Neuronal stem cell (in vitro differentiated cells): Measurements from ENCODE around the gene NHS.
"Not testable (repeated sequence)": the region's sequence is repeated elsewhere in the genome, so short reads cannot be mapped to it uniquely, and the experiment has no call there.

Experiments
- DNase-seq: peaks from one replicate; pipeline ENCODE4 v3.0.0-alpha.2; 2013; ENCODE audit warnings: low spot score
- H2AFZ ChIP-seq: one replicate; pipeline ENCODE4 v1.6.1; 2013; ENCODE audit warnings: mild to moderate bottlenecking, low read length, inconsistent platforms
- H2AK5ac ChIP-seq: 2 replicates; pipeline ENCODE4 v1.6.1; 2013; ENCODE audit warnings: low read depth, mild to moderate bottlenecking, inconsistent platforms, low read length, moderate library complexity, mixed read lengths
- H2BK120ac ChIP-seq: 2 replicates; pipeline ENCODE4 v1.6.1; 2013; ENCODE audit warnings: low read depth, mild to moderate bottlenecking, inconsistent platforms, low read length, moderate library complexity, mixed read lengths
- H2BK12ac ChIP-seq: one replicate; pipeline ENCODE4 v1.6.1; 2013; ENCODE audit warnings: low read length, inconsistent platforms
- H2BK15ac ChIP-seq: 2 replicates; pipeline ENCODE4 v1.6.1; 2013; ENCODE audit warnings: mild to moderate bottlenecking, low read length, inconsistent platforms, mixed read lengths
- H2BK5ac ChIP-seq: one replicate; pipeline ENCODE4 v1.6.1; 2013; ENCODE audit warnings: inconsistent platforms, mild to moderate bottlenecking, low read length, moderate library complexity
- H3K14ac ChIP-seq: one replicate; pipeline ENCODE4 v1.6.1; 2013; ENCODE audit warnings: low read length, inconsistent platforms
- H3K18ac ChIP-seq: 2 replicates; pipeline ENCODE4 v1.6.1; 2013; ENCODE audit warnings: low read length, inconsistent platforms
- H3K23ac ChIP-seq: 2 replicates; pipeline ENCODE4 v1.6.1; 2013; ENCODE audit warnings: low read depth, mild to moderate bottlenecking, mixed read lengths, low read length, inconsistent platforms; ENCODE audit not compliant: poor library complexity
- H3K27ac ChIP-seq: replicated peaks from 3 replicates; pipeline ENCODE4 v1.5.1; 2013; ENCODE audit warnings: low read length, inconsistent platforms
- H3K27me3 ChIP-seq, 3 experiments: 2 replicates each; pipeline ENCODE4 v1.6.1; 2013; ENCODE audit warnings: low read length in 3 of 3, mild to moderate bottlenecking in 2 of 3, inconsistent platforms in 1 of 3, low read depth in 1 of 3, mixed read lengths in 1 of 3, moderate library complexity in 1 of 3; ENCODE audit not compliant: control insufficient read depth in 3 of 3, insufficient read depth in 3 of 3
- H3K36me3 ChIP-seq, 2 donors: replicated peaks in 1 of 2; 2 replicates each; pipeline ENCODE4 v1.6.1; 2013; ENCODE audit warnings: low read length in 2 of 2; ENCODE audit not compliant: control insufficient read depth in 2 of 2, insufficient read depth in 2 of 2
- H3K4ac ChIP-seq: 2 replicates; pipeline ENCODE4 v1.6.1; 2013; ENCODE audit warnings: inconsistent platforms, mild to moderate bottlenecking, low read length, moderate library complexity
- H3K4me1 ChIP-seq, 2 donors: 1 replicate in 1 of 2; 2 replicates in 1 of 2; pipeline ENCODE4 v1.6.1; 2013; ENCODE audit warnings: low read length in 2 of 2, low read depth in 1 of 2; ENCODE audit not compliant: control insufficient read depth in 2 of 2, insufficient read depth in 1 of 2
- H3K4me2 ChIP-seq: one replicate; pipeline ENCODE4 v1.6.1; 2013; ENCODE audit warnings: mild to moderate bottlenecking, low read length, inconsistent platforms; ENCODE audit not compliant: insufficient read depth, poor library complexity, severe bottlenecking
- H3K4me3 ChIP-seq, 2 donors: 2 replicates each; pipeline ENCODE4 v1.5.1; 2013; ENCODE audit warnings: low read length in 2 of 2, mild to moderate bottlenecking in 2 of 2, inconsistent platforms in 1 of 2, moderate library complexity in 1 of 2
- H3K79me1 ChIP-seq: one replicate; pipeline ENCODE4 v1.6.1; 2013; ENCODE audit warnings: low read depth, mild to moderate bottlenecking, inconsistent platforms, low read length, moderate library complexity
- H3K9ac ChIP-seq: one replicate; pipeline ENCODE4 v1.6.1; 2013; ENCODE audit warnings: mild to moderate bottlenecking, low read depth, low read length, inconsistent platforms; ENCODE audit not compliant: poor library complexity
- H3K9me3 ChIP-seq, 2 donors: replicated peaks in 1 of 2; 2 replicates each; pipeline versions ENCODE3 to v1.6.1; 2013; ENCODE audit warnings: low read length in 2 of 2, mild to moderate bottlenecking in 2 of 2, inconsistent platforms in 1 of 2, low read depth in 1 of 2, mixed read lengths in 1 of 2, moderate library complexity in 1 of 2; ENCODE audit not compliant: control insufficient read depth in 2 of 2, insufficient read depth in 1 of 2
- H4K8ac ChIP-seq: one replicate; pipeline ENCODE4 v1.6.1; 2013; ENCODE audit warnings: low read depth, mild to moderate bottlenecking, inconsistent platforms, low read length, moderate library complexity
- H4K91ac ChIP-seq: one replicate; pipeline ENCODE4 v1.6.1; 2013; ENCODE audit warnings: low read length, low read depth, mild to moderate bottlenecking, inconsistent platforms; ENCODE audit not compliant: poor library complexity
- WGBS, 2 donors: extraction: QIAGEN DNeasy Blood & Tissue Kit; methylation state at CpG; one replicate each; pipeline ENCODE4 v1.1.7; 2013; ENCODE audit warnings: missing lambda C conversion rate in 2 of 2, mixed read lengths in 1 of 2; ENCODE audit not compliant: insufficient read length in 2 of 2, insufficient replicate concordance in 1 of 2; ENCODE audit errors: extremely low coverage in 2 of 2; 5-methylcytosine and 5-hydroxymethylcytosine counted together

Gene NHS

GRCh38 chrX:17500145-17500579 is 125.2 kb downstream of the NHS start:
- no peaks in the 10 kb centered on the region for H3K36me3 ChIP-seq
- no peaks in the 10 kb centered on the region for H3K79me1 ChIP-seq
- no peak overlapping the region for H3K14ac ChIP-seq
- H3K23ac ChIP-seq: no peak overlapping the region
- no peak overlapping the region for H3K4me3 ChIP-seq
- no peak overlapping the region for H3K4me2 ChIP-seq
- no peak overlapping the region for H3K27ac ChIP-seq
- no peak overlapping the region for H3K18ac ChIP-seq
- H2BK120ac ChIP-seq: no peak overlapping the region
- no peak overlapping the region for H2BK12ac ChIP-seq
- WGBS, 2 donors: no CpG with 5 or more reads among the region's 2 CpGs
- H4K8ac ChIP-seq: no peak overlapping the region
- H2BK5ac ChIP-seq: no peak overlapping the region
- no peak overlapping the region for H2AFZ ChIP-seq
- no peak for DNase-seq
- no peak overlapping the region for H2AK5ac ChIP-seq
- H3K4ac ChIP-seq: no peak overlapping the region
- no peak overlapping the region for H4K91ac ChIP-seq
- no peak overlapping the region for H3K9ac ChIP-seq
- no peaks in the 10 kb centered on the region for H3K4me1 ChIP-seq
- H3K9me3 ChIP-seq: no peaks in the 10 kb centered on the region
- H2BK15ac ChIP-seq: no peak overlapping the region
- H3K27me3 ChIP-seq: no peaks in the 10 kb centered on the region

- Histone ChIP-seq H3K79me1 (no peaks in the 10 kb centered on the region), H3K4me1 (no peaks in the 10 kb centered on the region), H3K9ac (no peak overlapping the region), H2BK15ac (no peak overlapping the region), H2AFZ (no peak overlapping the region), H3K14ac (no peak overlapping the region), H3K18ac (no peak overlapping the region), H3K4ac (no peak overlapping the region), H3K27ac (no peak overlapping the region), H2BK12ac (no peak overlapping the region), H3K9me3 (no peaks in the 10 kb centered on the region), H2BK5ac (no peak overlapping the region), H4K91ac (no peak overlapping the region), H3K27me3 (no peaks in the 10 kb centered on the region), H3K23ac (no peak overlapping the region), H2BK120ac (no peak overlapping the region), H3K4me2 (no peak overlapping the region), H3K4me3 (no peak overlapping the region), H3K36me3 (no peaks in the 10 kb centered on the region), H2AK5ac (no peak overlapping the region), H4K8ac (no peak overlapping the region)
- WGBS, 2 donors: no CpG with 5 or more reads among the region's 6 CpGs
- DNase-seq: no peak
Observed at GRCh38 chrX:17501746-17502145, 126.7 kb downstream of the NHS start.

- no CpG with 5 or more reads among the region's 3 CpGs for WGBS, 2 donors
Observed at GRCh38 chrX:17506352-17506751, 131.4 kb downstream of the NHS start.

DNA sequence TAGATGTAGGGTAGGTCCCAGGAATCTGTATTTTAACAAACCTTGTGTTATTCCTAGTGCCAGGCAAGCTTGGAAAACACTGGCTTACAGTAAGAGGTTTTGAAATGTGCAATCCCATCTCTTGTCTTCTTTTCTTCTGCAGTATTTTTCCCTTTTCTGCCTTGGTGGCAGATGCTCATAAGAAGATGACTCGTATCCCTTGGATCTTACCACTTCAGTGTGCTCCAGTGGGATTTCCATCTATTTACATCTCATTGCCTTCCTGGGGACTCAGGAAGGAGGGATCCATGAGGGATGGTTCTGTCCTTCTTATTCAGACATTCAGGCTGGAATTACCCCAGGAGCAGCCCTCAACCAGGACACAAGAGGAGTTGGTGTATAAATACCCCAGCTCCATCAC is 136.6 kb downstream of the NHS start:
- no peak overlapping the region for H2AFZ ChIP-seq
- H2BK15ac ChIP-seq: no peak overlapping the region
- H3K4me3 ChIP-seq: no peak overlapping the region
- no peak overlapping the region for H3K23ac ChIP-seq
- H3K27ac ChIP-seq: no peak overlapping the region
- no peak overlapping the region for H2BK120ac ChIP-seq
- no peaks in the 10 kb centered on the region for H3K4me1 ChIP-seq
- H3K14ac ChIP-seq: no peak overlapping the region
- no peak overlapping the region for H3K4ac ChIP-seq
- H2AK5ac ChIP-seq: no peak overlapping the region
- H3K79me1 ChIP-seq: no peaks in the 10 kb centered on the region
- H3K9ac ChIP-seq: no peak overlapping the region
- H3K36me3 ChIP-seq: no peaks in the 10 kb centered on the region
- no peaks in the 10 kb centered on the region for H3K9me3 ChIP-seq
- no peak overlapping the region for H2BK5ac ChIP-seq
- no peak overlapping the region for H3K4me2 ChIP-seq
- no CpG with 5 or more reads among the region's 1 CpG for WGBS, 2 donors
- no peaks in the 10 kb centered on the region for H3K27me3 ChIP-seq
- no peak overlapping the region for H4K8ac ChIP-seq
- no peak overlapping the region for H3K18ac ChIP-seq
- H4K91ac ChIP-seq: no peak overlapping the region
- no peak overlapping the region for H2BK12ac ChIP-seq
- no peak for DNase-seq

More at GRCh38 chrX:17506352-17506751, 131.4 kb downstream of the NHS start:
- H3K9ac ChIP-seq, H3K18ac ChIP-seq, H3K23ac ChIP-seq, H3K79me1 ChIP-seq, H2BK15ac ChIP-seq, H3K27me3 ChIP-seq, H2AK5ac ChIP-seq, H3K9me3 ChIP-seq, H2BK12ac ChIP-seq, H3K4me2 ChIP-seq, H3K36me3 ChIP-seq, H2BK5ac ChIP-seq, H3K4me3 ChIP-seq, H3K14ac ChIP-seq, H3K4me1 ChIP-seq, H2AFZ ChIP-seq, H3K4ac ChIP-seq, H4K8ac ChIP-seq, DNase-seq, H3K27ac ChIP-seq, H4K91ac ChIP-seq, H2BK120ac ChIP-seq: not testable (repeated sequence)
